ENCODE data around the gene CFAP45. TPM values are rescaled to one million over a fixed set of nuclear protein-coding genes. Genes with fewer than 3 reads are reported as not detected.
A peak's percentile ranks its signal among the peaks of the same experiment; 100 is the strongest.

CFAP45 gene
- polyA plus RNA-seq, 1 of the 3 experiments (the other 2 are of a cell fraction): 0.74 TPM

DNA sequence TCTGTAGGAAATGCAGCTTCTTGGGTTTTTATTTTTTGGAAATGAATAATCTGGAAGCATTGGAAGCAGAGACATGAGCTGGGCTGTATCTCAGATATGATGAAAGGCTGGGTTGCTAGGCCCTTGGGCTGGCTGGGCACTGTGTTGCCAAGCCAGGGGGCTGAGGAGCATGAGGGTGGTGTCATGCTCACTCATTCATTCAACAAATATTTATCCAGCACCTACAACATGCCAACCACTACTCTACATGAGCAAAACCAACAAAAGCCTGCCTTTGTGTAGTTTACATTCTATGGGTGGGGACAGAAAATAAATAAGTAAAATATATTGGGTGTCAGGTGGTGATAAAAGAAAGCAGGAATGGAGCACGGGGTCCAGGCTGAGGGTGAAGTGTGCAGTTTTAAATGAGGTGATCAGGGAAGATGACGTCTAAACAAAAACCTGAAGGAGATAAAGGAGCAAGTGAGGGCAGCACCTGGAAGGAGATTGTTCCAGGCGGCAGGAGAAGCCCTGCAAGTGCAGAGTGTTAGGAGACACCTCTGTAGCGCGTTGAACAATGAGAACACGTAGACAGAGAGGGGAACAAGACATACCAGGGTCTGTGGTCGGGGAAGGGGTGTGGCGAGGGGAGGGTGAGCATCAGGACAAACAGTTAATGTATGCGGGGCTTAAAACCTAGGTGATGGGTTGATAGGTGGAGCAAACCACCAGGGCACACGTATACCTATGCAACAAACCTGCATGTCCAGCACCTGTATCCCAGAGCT, 14.5 kb upstream of the CFAP45 start:
- WGBS (ENCODE audit: low lambda C conversion rate): 97% methylated on average over 10 of the region's 10 CpGs
- peaks cover 12 to 20% of the 10 kb centered on the region in 2 experiments for H3K36me3 ChIP-seq (replicated peaks in 1 of 2; ENCODE audit: control insufficient read depth in 1 of 2, insufficient read depth in 2 of 2, low read length in 1 of 2)
- H3K4me2 ChIP-seq: no peak overlapping the region
- TF ChIP-seq, protein P1, sequence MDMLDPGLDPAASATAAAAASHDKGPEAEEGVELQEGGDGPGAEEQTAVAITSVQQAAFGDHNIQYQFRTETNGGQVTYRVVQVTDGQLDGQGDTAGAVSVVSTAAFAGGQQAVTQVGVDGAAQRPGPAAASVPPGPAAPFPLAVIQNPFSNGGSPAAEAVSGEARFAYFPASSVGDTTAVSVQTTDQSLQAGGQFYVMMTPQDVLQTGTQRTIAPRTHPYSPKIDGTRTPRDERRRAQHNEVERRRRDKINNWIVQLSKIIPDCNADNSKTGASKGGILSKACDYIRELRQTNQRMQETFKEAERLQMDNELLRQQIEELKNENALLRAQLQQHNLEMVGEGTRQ (IDR thresholded peaks at IDR 0.05; ENCODE audit: borderline replicate concordance, low read depth, low read length): no peak
- no peak for TF ChIP-seq FOXJ3 (CRISPR knock-in tag; IDR thresholded peaks at IDR 0.05)
- TF ChIP-seq RFX5 (IDR thresholded peaks at IDR 0.05; ENCODE audit: low read length): no peak
- TF ChIP-seq EZH2phosphoT487 (IDR thresholded peaks at IDR 0.05; ENCODE audit: borderline replicate concordance, low read depth): no peak
- no peak for TF ChIP-seq TAF1 (IDR thresholded peaks at IDR 0.05; ENCODE audit: borderline replicate concordance, low read depth, low read length)
- TF ChIP-seq NRF1 (IDR thresholded peaks at IDR 0.05; ENCODE audit: low read depth, low read length): no peak
- TF ChIP-seq REST (IDR thresholded peaks at IDR 0.05; ENCODE audit: low read depth, low read length): no peak
- TF ChIP-seq GABPA (IDR thresholded peaks at IDR 0.05; ENCODE audit: low read depth): no peak
- TF ChIP-seq TEAD4 (IDR thresholded peaks at IDR 0.05; ENCODE audit: borderline replicate concordance, insufficient read depth): no peak
- TF ChIP-seq, protein P2, sequence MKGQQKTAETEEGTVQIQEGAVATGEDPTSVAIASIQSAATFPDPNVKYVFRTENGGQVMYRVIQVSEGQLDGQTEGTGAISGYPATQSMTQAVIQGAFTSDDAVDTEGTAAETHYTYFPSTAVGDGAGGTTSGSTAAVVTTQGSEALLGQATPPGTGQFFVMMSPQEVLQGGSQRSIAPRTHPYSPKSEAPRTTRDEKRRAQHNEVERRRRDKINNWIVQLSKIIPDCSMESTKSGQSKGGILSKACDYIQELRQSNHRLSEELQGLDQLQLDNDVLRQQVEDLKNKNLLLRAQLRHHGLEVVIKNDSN (IDR thresholded peaks at IDR 0.05; ENCODE audit: borderline replicate concordance, low read depth): no peak
- no peak for TF ChIP-seq ZBTB33 (IDR thresholded peaks at IDR 0.05; ENCODE audit: borderline replicate concordance, low read depth)
- TF ChIP-seq SMC3 (IDR thresholded peaks at IDR 0.05; ENCODE audit: low read depth, low read length): no peak
- H2AFZ ChIP-seq (ENCODE audit: low read depth): no peak overlapping the region
- DNase-seq: no peak
- no peak overlapping the region for H3K4me3 ChIP-seq (ENCODE audit: low read depth in 2 of 2, low read length in 1 of 2)
- H3K27ac ChIP-seq (ENCODE audit: low read depth in 2 of 2, low read length in 1 of 2): peak overlapping the region in 1 of 2 experiments; percentile 86; a peak in 2 of 4 replicates
- H3K9me3 ChIP-seq: no peaks in the 10 kb centered on the region
- peaks cover 20% of the 10 kb centered on the region for H3K79me2 ChIP-seq (ENCODE audit: insufficient read depth)
- ChIA-PET POLR2A (no interaction called here), CTCF (interaction anchor here (3.1 to 3.6 kb wide), 2 partner anchors 23 to 115 kb away, joined by 8 to 19 read pairs; no protein-coding TSS in a partner anchor)
- H3K4me1 ChIP-seq (ENCODE audit: control insufficient read depth in 1 of 2, insufficient read depth in 2 of 2, low read depth in 1 of 2, low read length in 1 of 2): peaks cover 27 to 76% of the 10 kb centered on the region in 2 experiments; a peak in 3 of 4 replicates
- H3K9ac ChIP-seq: 0 out of 2 replicates have a peak overlapping the region, but pooled peaks have one; percentile 11
- H4K20me1 ChIP-seq (ENCODE audit: insufficient read depth): peaks cover 17% of the 10 kb centered on the region
- H3F3A ChIP-seq (replicated peaks; ENCODE audit: insufficient read depth): peaks cover 57% of the 10 kb centered on the region
- no peaks in the 10 kb centered on the region for H3K9me2 ChIP-seq
- H3K27me3 ChIP-seq (ENCODE audit: insufficient read depth): no peaks in the 10 kb centered on the region

Measured in SK-N-SH (cell line).